CD4-positive, alpha-beta T cell treated with Interleukin-1 beta for 1 hour (primary cell): Measurements from ENCODE around the gene CDH7.

Source experiments
- DNase-seq, 2 donors: peaks; one replicate each; pipeline ENCODE4 v3.0.0-alpha.2; 2020 to 2022

The CDH7 gene

GRCh38 chr18:65750389-65751154, at the start of gene CDH7:
Gene CDH7, plus strand, starts transcription at chr18:65751012. Its CDS starts 11,831 bp downstream, at chr18:65762843.
- no peak for DNase-seq

- DNase-seq, result no peak
Measured at GRCh38 chr18:65704046-65704445, 46.8 kb upstream of the CDH7 start.

GRCh38 chr18:65706646-65707045, 44.2 kb upstream of the CDH7 start:
- no peak for DNase-seq

GRCh38 chr18:65711493-65711892, 39.3 kb upstream of the CDH7 start:
- no peak for DNase-seq

- no peak for DNase-seq
Measured at GRCh38 chr18:65721619-65722018, 29.2 kb upstream of the CDH7 start.

- DNase-seq, result no peak
Measured at GRCh38 chr18:65725251-65726050, 25.4 kb upstream of the CDH7 start.

GRCh38 chr18:65735155-65735554, 15.7 kb upstream of the CDH7 start:
- no peak for DNase-seq

GRCh38 chr18:65737471-65737955, 13.3 kb upstream of the CDH7 start:
- DNase-seq, result no peak

- DNase-seq, result no peak
Measured at GRCh38 chr18:65746936-65747335, 3.9 kb upstream of the CDH7 start.

- no peak for DNase-seq
Measured at GRCh38 chr18:65748321-65748720, 2.5 kb upstream of the CDH7 start.

GRCh38 chr18:65749841-65750240, 971 bp upstream of the CDH7 start:
- DNase-seq, result no peak

- no peak for DNase-seq
Measured at GRCh38 chr18:65751155-65752085, 608 bp downstream of the CDH7 start.

GRCh38 chr18:65752625-65753325, 2.0 kb downstream of the CDH7 start:
- DNase-seq, result no peak

GRCh38 chr18:65753520-65753919, 2.7 kb downstream of the CDH7 start:
- no peak for DNase-seq

- DNase-seq, result no peak
Measured at GRCh38 chr18:65754121-65754520, 3.3 kb downstream of the CDH7 start.

GRCh38 chr18:65755616-65756015, 4.8 kb downstream of the CDH7 start:
- DNase-seq, result no peak

GRCh38 chr18:65760457-65760856, 9.6 kb downstream of the CDH7 start:
- no peak for DNase-seq

- DNase-seq, result no peak
Measured at GRCh38 chr18:65761636-65762295, 11.0 kb downstream of the CDH7 start.

- no peak for DNase-seq
Measured at GRCh38 chr18:65762556-65762955, 11.7 kb downstream of the CDH7 start.

- no peak for DNase-seq
Measured at GRCh38 chr18:65767406-65767805, 16.6 kb downstream of the CDH7 start.

GRCh38 chr18:65768120-65768778, 17.4 kb downstream of the CDH7 start:
- DNase-seq, result no peak
